GM15510 (cell line): ENCODE measurements around the gene DTX4.

Source experiments
- POLR2A ChIP-seq: IDR thresholded peaks from 3 replicates; pipeline ENCODE4 v1.6.1; 2011; ENCODE audit warnings: borderline replicate concordance; ENCODE audit not compliant: insufficient read length; ENCODE audit errors: extremely low read depth

The DTX4 gene

GRCh38 chr11:59199546-59200422 lies 27.9 kb downstream of the DTX4 start:
- no peak for TF ChIP-seq POLR2A

- no peak for TF ChIP-seq POLR2A
Observed at GRCh38 chr11:59200423-59200746, 28.5 kb downstream of the DTX4 start.

- TF ChIP-seq POLR2A = no peak
Observed at GRCh38 chr11:59201353-59201752, 29.4 kb downstream of the DTX4 start.

- TF ChIP-seq POLR2A = no peak
Observed at GRCh38 chr11:59204746-59205145, 32.8 kb downstream of the DTX4 start.

GRCh38 chr11:59205648-59206047 lies 33.7 kb downstream of the DTX4 start:
- no peak for TF ChIP-seq POLR2A

DNA sequence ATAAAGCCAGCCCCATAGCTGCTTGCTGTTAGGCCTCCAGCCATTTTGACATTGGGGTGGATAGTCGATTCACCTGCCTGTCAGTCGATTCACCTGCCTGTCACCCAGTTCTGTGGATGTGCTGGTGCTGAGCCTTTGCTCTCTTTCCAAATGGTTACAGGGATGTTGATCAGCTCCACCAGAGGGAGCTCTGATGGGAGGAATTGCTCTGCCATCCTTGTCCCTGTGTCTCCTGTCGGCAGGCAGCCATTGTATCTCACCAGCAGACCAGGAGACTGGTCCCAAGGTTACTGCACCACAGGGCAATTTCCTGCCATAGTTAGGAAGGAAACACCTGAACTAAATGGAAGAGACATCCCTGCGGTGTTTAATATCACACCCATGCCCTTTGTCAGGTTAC lies 34.7 kb downstream of the DTX4 start:
- no peak for TF ChIP-seq POLR2A

GRCh38 chr11:59207988-59208451 lies 36.1 kb downstream of the DTX4 start:
- no peak for TF ChIP-seq POLR2A

GRCh38 chr11:59208956-59209355 lies 37.0 kb downstream of the DTX4 start:
- no peak for TF ChIP-seq POLR2A

- no peak for TF ChIP-seq POLR2A
Observed at GRCh38 chr11:59212222-59212621, 40.3 kb downstream of the DTX4 start.

GRCh38 chr11:59212744-59213631 lies 41.1 kb downstream of the DTX4 start, which contains the start of gene MPEG1:
Gene MPEG1 (minus strand): TSS chr11:59212927. CDS start chr11:59212865, 62 bp downstream.
- TF ChIP-seq POLR2A = peak; percentile 10

- no peak for TF ChIP-seq POLR2A
Observed at GRCh38 chr11:59214141-59214893, 42.4 kb downstream of the DTX4 start.

DNA sequence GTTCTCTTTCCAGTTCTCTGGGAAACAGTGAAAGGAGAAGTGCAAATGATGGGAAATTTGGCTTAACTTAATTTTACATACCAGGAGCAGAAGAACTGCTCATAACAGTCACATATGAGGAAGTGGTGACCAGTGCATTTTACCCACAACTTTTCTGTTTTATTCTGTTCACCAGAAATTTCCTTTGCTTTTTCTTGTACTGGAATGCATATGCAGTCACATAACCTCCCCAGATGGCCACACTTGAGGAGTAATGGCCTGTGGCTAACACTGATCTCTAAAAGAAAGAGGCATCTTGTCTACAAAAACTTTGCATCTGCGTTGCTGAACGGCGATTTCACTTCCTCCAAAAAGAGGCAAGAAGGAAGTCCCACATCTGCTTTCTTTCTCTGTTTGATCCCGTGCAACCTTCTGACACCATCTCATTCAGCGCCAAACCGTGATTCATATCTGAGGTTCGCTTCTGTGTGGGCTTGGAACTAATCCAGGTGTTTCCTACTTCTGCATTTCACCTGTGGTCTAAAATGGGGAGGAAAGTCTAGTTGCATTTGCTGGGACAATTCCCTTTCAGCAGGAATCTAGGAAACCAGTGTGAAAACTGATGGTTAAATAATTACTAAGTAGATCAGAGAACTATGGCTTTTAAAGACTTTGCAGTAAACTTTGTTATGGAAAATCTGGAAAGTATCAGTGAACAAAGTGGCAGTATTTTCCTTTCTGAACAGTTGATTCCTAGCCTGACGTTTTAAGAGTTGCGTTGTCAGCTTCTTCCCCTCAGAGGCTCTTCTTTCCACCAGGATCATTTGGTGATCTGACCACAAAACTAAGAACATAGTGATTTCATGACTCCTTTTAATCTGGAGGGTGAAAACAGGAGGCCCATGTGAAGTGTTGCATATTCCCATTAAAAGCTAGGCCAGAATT lies 45.0 kb downstream of the DTX4 start:
- TF ChIP-seq POLR2A = no peak

DNA sequence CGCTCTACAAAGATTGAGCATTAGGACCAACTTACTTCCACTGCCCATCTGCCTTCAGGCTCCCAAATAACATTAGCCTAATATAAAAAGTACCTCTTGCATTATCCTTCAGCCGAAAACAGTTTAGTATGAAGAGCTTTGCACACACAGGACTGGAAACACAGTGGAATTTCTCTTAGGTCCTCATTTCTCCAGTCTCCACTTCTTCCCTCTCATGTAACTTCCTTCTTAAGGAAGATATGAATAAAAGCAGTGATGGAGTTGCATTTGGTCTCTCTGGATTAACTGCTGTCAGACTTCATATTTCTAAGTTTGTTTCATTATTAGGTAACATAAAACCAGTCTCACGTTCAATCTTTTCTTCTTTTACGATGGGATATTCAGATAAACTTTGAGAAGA lies 46.4 kb downstream of the DTX4 start:
- no peak for TF ChIP-seq POLR2A

DNA sequence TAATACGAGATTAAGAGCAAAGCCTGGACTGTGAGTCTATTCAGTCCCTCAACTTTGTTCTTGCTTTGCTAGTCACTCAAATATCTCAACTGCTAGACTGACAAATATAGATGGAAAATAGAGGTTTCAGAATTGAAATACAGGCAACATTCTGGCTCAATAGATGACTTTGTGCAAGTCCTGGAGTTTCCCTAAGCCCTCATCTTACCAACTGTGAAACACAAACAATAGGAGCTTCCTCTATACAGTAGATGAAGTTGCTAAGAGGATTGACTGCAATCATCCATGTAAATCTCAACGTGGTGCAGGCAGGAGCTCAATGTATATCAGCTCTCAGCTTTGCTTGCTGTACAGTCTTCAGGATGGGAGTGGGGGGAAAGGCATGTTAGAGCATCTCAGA lies 47.0 kb downstream of the DTX4 start:
- no peak for TF ChIP-seq POLR2A
